ENCODE measurements around the gene FTH1.

The FTH1 gene

GRCh38 chr11:61980783-61981541 is 13.5 kb upstream of the FTH1 start:
- no peak for DNase-seq (ENCODE audit: low read depth, low spot score)
- H3K27ac ChIP-seq = peak overlapping the region; percentile 73

- peak overlapping the region; percentile 9 for H3K27ac ChIP-seq
- DNase-seq (ENCODE audit: low read depth, low spot score) = no peak
Measured at GRCh38 chr11:61978703-61979661, 11.5 kb upstream of the FTH1 start.

- H3K27ac ChIP-seq = no peak overlapping the region
Measured at GRCh38 chr11:61976813-61977475, 9.5 kb upstream of the FTH1 start.

GRCh38 chr11:61976420-61976800 is 9.0 kb upstream of the FTH1 start:
- DNase-seq (ENCODE audit: low read depth, low spot score) = no peak
- H3K27ac ChIP-seq = no peak overlapping the region

More at GRCh38 chr11:61976813-61977475, 9.5 kb upstream of the FTH1 start:
- no peak for DNase-seq (ENCODE audit: low read depth, low spot score)

- DNase-seq (ENCODE audit: low read depth, low spot score) = no peak
Measured at GRCh38 chr11:61975638-61976419, 8.4 kb upstream of the FTH1 start.

GRCh38 chr11:61974766-61975631 is 7.6 kb upstream of the FTH1 start:
- no peak overlapping the region for H3K27ac ChIP-seq
- no peak for DNase-seq (ENCODE audit: low read depth, low spot score)

More at GRCh38 chr11:61975638-61976419, 8.4 kb upstream of the FTH1 start:
- H3K27ac ChIP-seq = no peak overlapping the region

- DNase-seq (ENCODE audit: low read depth, low spot score) = peak; percentile 69
Measured at GRCh38 chr11:61973476-61974162, 6.2 kb upstream of the FTH1 start.

GRCh38 chr11:61972672-61973475 is 5.4 kb upstream of the FTH1 start:
- DNase-seq (ENCODE audit: low read depth, low spot score) = peak; percentile 87
- H3K27ac ChIP-seq = peak overlapping the region; percentile 99

More at GRCh38 chr11:61973476-61974162, 6.2 kb upstream of the FTH1 start:
- H3K27ac ChIP-seq = peak overlapping the region; percentile 99

GRCh38 chr11:61972112-61972671 is 4.8 kb upstream of the FTH1 start:
- no peak for DNase-seq (ENCODE audit: low read depth, low spot score)
- peak overlapping the region; percentile 99 for H3K27ac ChIP-seq

- DNase-seq (ENCODE audit: low read depth, low spot score) = peak; percentile 81
- peak overlapping the region; percentile 99 for H3K27ac ChIP-seq
Measured at GRCh38 chr11:61971248-61972111, 4.0 kb upstream of the FTH1 start.

GRCh38 chr11:61969838-61970662 is 2.6 kb upstream of the FTH1 start:
- H3K27ac ChIP-seq = peak overlapping the region; percentile 99
- DNase-seq (ENCODE audit: low read depth, low spot score) = no peak

- H3K27ac ChIP-seq = peak overlapping the region; percentile 99
- no peak for DNase-seq (ENCODE audit: low read depth, low spot score)
Measured at GRCh38 chr11:61969391-61969758, 1.9 kb upstream of the FTH1 start.

GRCh38 chr11:61968758-61969390 is 1.4 kb upstream of the FTH1 start:
- peak overlapping the region; percentile 99 for H3K27ac ChIP-seq
- DNase-seq (ENCODE audit: low read depth, low spot score) = no peak

GRCh38 chr11:61967924-61968757 is 707 bp upstream of the FTH1 start:
- no peak for DNase-seq (ENCODE audit: low read depth, low spot score)
- peak overlapping the region; percentile 99 for H3K27ac ChIP-seq

Measured in epithelial cell of prostate (primary cell).